IMR-90 (cell line): ENCODE results near the gene RELCH. TPM values are rescaled to one million over a fixed set of nuclear protein-coding genes. Genes with fewer than 3 reads are reported as not detected.

Experiments used
- ATAC-seq: fragments of 200-7000 bp; cut with Tn5 transposase; 2 replicates; pipeline ENCODE4 v1.9.1; 2020; ENCODE audit warnings: low read depth, mild to moderate bottlenecking, moderate library complexity
- BruUV-seq: library from RNA; stranded (reverse); fragments of 400-500 nt; replicated peaks from 2 replicates; lab custom pipeline; 2021; lab: Mats Ljungman, UMichigan
- CTCF ChIA-PET: fragments of 300-600 bp; formaldehyde crosslinking; extraction: SDS; loops from one replicate; lab custom pipeline; 2021; ENCODE audit warnings: antibody characterized with exemption; lab: Yijun Ruan, JAX
- POLR2A ChIA-PET: fragments of 300-600 bp; sonication (Branson Sonifier 250); formaldehyde crosslinking; loops from one replicate; lab custom pipeline; 2022; ENCODE audit warnings: antibody characterized with exemption; ENCODE audit not compliant: unreplicated experiment; lab: Charles Lee
- DNase-seq: peaks from one replicate; pipeline ENCODE4 v3.0.0; 2013
- H2AFZ ChIP-seq: replicated peaks from 2 replicates; pipeline ENCODE3; 2013; ENCODE audit warnings: low read length, mild to moderate bottlenecking; ENCODE audit not compliant: poor library complexity
- H2AK5ac ChIP-seq: 2 replicates; pipeline ENCODE4 v1.6.1; 2013; ENCODE audit warnings: low read depth, low read length, inconsistent platforms
- H2AK9ac ChIP-seq: replicated peaks from 2 replicates; pipeline ENCODE3; 2013; ENCODE audit warnings: mild to moderate bottlenecking, low read depth, low read length, moderate library complexity; ENCODE audit not compliant: poor library complexity
- H2BK120ac ChIP-seq: 2 replicates; pipeline ENCODE4 v1.6.1; 2013; ENCODE audit warnings: low read depth, low read length, inconsistent platforms
- H2BK15ac ChIP-seq: 3 replicates; pipeline ENCODE4 v1.6.1; 2013; ENCODE audit warnings: low read depth, low read length, inconsistent platforms
- H2BK20ac ChIP-seq: 2 replicates; pipeline ENCODE4 v1.6.1; 2013; ENCODE audit warnings: low read depth, mild to moderate bottlenecking, inconsistent platforms, low read length, moderate library complexity
- H2BK5ac ChIP-seq: 2 replicates; pipeline ENCODE4 v1.6.1; 2013; ENCODE audit warnings: mild to moderate bottlenecking, low read depth, low read length, inconsistent platforms; ENCODE audit not compliant: poor library complexity, severe bottlenecking
- H3K14ac ChIP-seq: replicated peaks from 2 replicates; pipeline ENCODE4 v1.6.1; 2013; ENCODE audit warnings: low read depth, low read length, inconsistent platforms
- H3K18ac ChIP-seq: 2 replicates; pipeline ENCODE4 v1.6.1; 2013; ENCODE audit warnings: low read depth, low read length, control low read depth
- H3K23ac ChIP-seq: 2 replicates; pipeline ENCODE4 v1.6.1; 2013; ENCODE audit warnings: low read depth, low read length, inconsistent platforms
- H3K27ac ChIP-seq: 2 replicates; pipeline ENCODE4 v1.5.1; 2013; ENCODE audit warnings: mild to moderate bottlenecking, control low read depth, low read length; ENCODE audit not compliant: insufficient read depth
- H3K27me3 ChIP-seq: 2 replicates; pipeline ENCODE4 v1.6.1; 2013; ENCODE audit warnings: low read length; ENCODE audit not compliant: control insufficient read depth, insufficient read depth
- H3K36me3 ChIP-seq: 2 replicates; pipeline ENCODE4 v1.6.1; 2013; ENCODE audit warnings: low read length, mixed read lengths; ENCODE audit not compliant: control insufficient read depth, insufficient read depth
- H3K4ac ChIP-seq: 2 replicates; pipeline ENCODE4 v1.6.1; 2013; ENCODE audit warnings: low read depth, low read length, inconsistent platforms
- H3K4me1 ChIP-seq: 2 replicates; pipeline ENCODE4 v1.6.1; 2013; ENCODE audit warnings: low read length, mixed read lengths; ENCODE audit not compliant: control insufficient read depth, insufficient read depth
- H3K4me2 ChIP-seq: 2 replicates; pipeline ENCODE4 v1.6.1; 2013; ENCODE audit warnings: low read depth, mild to moderate bottlenecking, control low read depth, low read length, moderate library complexity
- H3K4me3 ChIP-seq: 2 replicates; pipeline ENCODE4 v1.5.1; 2013; ENCODE audit warnings: low read depth, mild to moderate bottlenecking, control low read depth, low read length, moderate library complexity; ENCODE audit not compliant: insufficient read depth
- H3K56ac ChIP-seq: 2 replicates; pipeline ENCODE4 v1.6.1; 2013; ENCODE audit warnings: low read length, inconsistent platforms; ENCODE audit not compliant: insufficient read depth; ENCODE audit errors: extremely low read depth
- H3K79me1 ChIP-seq, 2 experiments: 2 replicates each; pipeline ENCODE4 v1.6.1; 2013; ENCODE audit warnings: low read length in 2 of 2, inconsistent platforms in 1 of 2, low read depth in 1 of 2
- H3K9ac ChIP-seq: 2 replicates; pipeline ENCODE4 v1.6.1; 2013; ENCODE audit warnings: low read depth, low read length, control low read depth
- H3K9me1 ChIP-seq: 2 replicates; pipeline ENCODE4 v1.6.1; 2013; ENCODE audit warnings: low read length, inconsistent platforms; ENCODE audit not compliant: insufficient read depth
- H3K9me3 ChIP-seq: 2 replicates; pipeline ENCODE4 v1.6.1; 2013; ENCODE audit warnings: low read length; ENCODE audit not compliant: control insufficient read depth, insufficient read depth
- H4K20me1 ChIP-seq: 2 replicates; pipeline ENCODE4 v1.6.1; 2013; ENCODE audit warnings: low read length, inconsistent platforms; ENCODE audit not compliant: insufficient read depth
- H4K5ac ChIP-seq: 2 replicates; pipeline ENCODE4 v1.6.1; 2013; ENCODE audit warnings: mild to moderate bottlenecking, low read depth, low read length, control low read depth
- H4K8ac ChIP-seq, 2 experiments: 2 replicates each; pipeline ENCODE4 v1.6.1; 2013; ENCODE audit warnings: low read depth in 2 of 2, low read length in 2 of 2, control low read depth in 1 of 2, inconsistent platforms in 1 of 2
- H4K91ac ChIP-seq: 2 replicates; pipeline ENCODE4 v1.6.1; 2013; ENCODE audit warnings: low read depth, low read length, inconsistent platforms; ENCODE audit not compliant: insufficient read depth
- CEBPB ChIP-seq: IDR thresholded peaks from 2 replicates; pipeline ENCODE4 v1.6.1; 2012; ENCODE audit warnings: low read depth, low read length, improper control_type of control experiment
- POLR2A ChIP-seq: IDR thresholded peaks from 2 replicates; pipeline ENCODE4 v1.6.1; 2012; ENCODE audit warnings: mild to moderate bottlenecking, low read depth, low read length
- RFX5 ChIP-seq: IDR thresholded peaks from 2 replicates; pipeline ENCODE4 v1.8.0; 2012; ENCODE audit warnings: low read depth, mild to moderate bottlenecking, low read length, moderate library complexity
- dilution Hi-C: fragments of 300-500 bp; cut with HindIII; formaldehyde crosslinking; loops from one replicate; pipeline ENCODE4 v1.14.3; 2018; ENCODE audit warnings: low sequenced_read_pairs; ENCODE audit not compliant: unreplicated experiment
- in situ Hi-C: fragments of 300-500 bp; cut with MboI; formaldehyde crosslinking; loops from 3 replicates; pipeline ENCODE4 v1.14.3; 2019; ENCODE audit warnings: low sequenced_read_pairs, inconsistent platforms, mixed read lengths
- intact Hi-C: fragments of 100-400 bp; cut with micrococcal nuclease; formaldehyde crosslinking; loops from 2 replicates; pipeline ENCODE4 v1.10.0; 2022
- polyA plus RNA-seq, 3 experiments: library from polyadenylated mRNA; depleted of rRNA; stranded (reverse); fragments of >200 nt; gene quantifications; 2 replicates each; pipeline ENCODE4 v1.2.3, GENCODE V29; 2012; ENCODE audit warnings: low replicate concordance in 1 of 3
- total RNA-seq: library from RNA; depleted of rRNA; stranded (reverse); fragments of >200 nt; gene quantifications from 2 replicates; pipeline ENCODE4 v1.2.3, GENCODE V29; 2012

RELCH gene
- total and polyA plus RNA-seq, 2 of the 4 experiments (the other 2 are of a cell fraction): 14.4 to 52.5 TPM

DNA sequence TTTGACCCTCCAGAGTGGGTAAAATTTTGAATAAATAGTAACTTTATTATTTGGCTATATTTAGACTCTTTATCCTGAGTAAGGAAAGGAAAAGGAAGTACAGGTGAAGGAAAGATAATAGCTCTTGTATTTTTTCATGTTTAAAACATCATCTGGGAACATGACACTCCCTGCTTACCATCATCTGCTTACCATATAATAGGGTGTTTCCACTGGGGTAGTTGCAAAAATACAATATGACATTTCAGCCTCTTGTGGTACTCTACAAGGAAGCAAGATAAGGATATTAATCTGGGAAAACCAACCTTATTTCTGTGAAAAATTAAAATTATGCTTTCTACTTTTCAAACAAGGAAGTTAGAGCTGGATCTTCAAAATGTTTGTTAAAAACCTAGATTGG lies 9.9 kb downstream of the RELCH start:
- TF ChIP-seq POLR2A: no peak
- TF ChIP-seq CEBPB: no peak
- no peak for TF ChIP-seq RFX5
- intact Hi-C loops: no loop called here
- Histone ChIP-seq H3K56ac (no peak overlapping the region), H4K20me1 (peaks cover 29% of the 10 kb centered on the region), H4K91ac (no peak overlapping the region), H2BK20ac (no peak overlapping the region), H3K9ac (no peak overlapping the region), H4K8ac (no peak overlapping the region), H2AK5ac (no peak overlapping the region), H2BK15ac (no peak overlapping the region), H3K4me1 (peaks cover 2% of the 10 kb centered on the region; the same call in 1 of the 2 replicates), H3K4me2 (no peak overlapping the region), H3K14ac (no peak overlapping the region), H3K4me3 (no peak overlapping the region), H2AFZ (no peak overlapping the region), H2BK120ac (no peak overlapping the region), H3K18ac (no peak overlapping the region), H3K27ac (no peak overlapping the region), H3K79me1 (peaks cover 27 to 39% of the 10 kb centered on the region in 2 experiments), H3K36me3 (no peaks in the 10 kb centered on the region), H3K9me3 (no peaks in the 10 kb centered on the region; the same call in 1 of the 2 replicates), H3K4ac (no peak overlapping the region), H2BK5ac (no peak overlapping the region), H3K23ac (no peak overlapping the region), H4K5ac (no peak overlapping the region), H2AK9ac (no peak overlapping the region), H3K27me3 (no peaks in the 10 kb centered on the region), H3K9me1 (no peaks in the 10 kb centered on the region; the same call in 1 of the 2 replicates)
- ATAC-seq: no peak
- in situ Hi-C loops: loop anchor here (25.0 kb wide), 2 partner anchors 515 to 790 kb away; partner anchors contain the start of gene PHLPP1
- CTCF ChIA-PET: interaction anchor here (1.5 to 1.7 kb wide), 2 partner anchors 9 to 11 kb away, joined by 3 to 6 read pairs; partner anchors contain the start of gene PIGN
- no TSS peak for BruUV-seq
- no peak for DNase-seq
- POLR2A ChIA-PET: no interaction called here
- dilution Hi-C loops: no loop called here
